HepG2 (cell line): ENCODE data around the gene MAP3K3. TPM values are rescaled to one million over a fixed set of nuclear protein-coding genes. Genes with fewer than 3 reads are reported as not detected.
A peak's percentile ranks its signal among the peaks of the same experiment; 100 is the strongest.

Experiments used
- ATAC-seq: fragments of 200-7000 bp; cut with Tn5 transposase; 3 replicates; pipeline ENCODE4 v1.9.1; 2020; ENCODE audit warnings: mild to moderate bottlenecking, moderate library complexity
- BruUV-seq: library from RNA; stranded (reverse); fragments of 400-500 nt; replicated peaks from 2 replicates; lab custom pipeline; 2021; lab: Mats Ljungman, UMichigan
- CTCF ChIA-PET: fragments of 300-600 bp; formaldehyde crosslinking; extraction: SDS; loops from one replicate; lab custom pipeline; 2021; ENCODE audit warnings: low total read pairs, inconsistent platforms, low intra/inter-chr PET ratio; lab: Yijun Ruan, JAX
- POLR2A ChIA-PET: fragments of 350-600 bp; sonication (Branson Sonifier 250); formaldehyde crosslinking; loops from one replicate; lab custom pipeline; 2020; ENCODE audit warnings: antibody characterized with exemption, inconsistent platforms; lab: Yijun Ruan, JAX
- DNase-seq: peaks from one replicate; pipeline ENCODE4 v3.0.0-alpha.2; 2015; ENCODE audit warnings: low spot score
- FAIRE-seq: peaks from 3 replicates; lab custom pipeline; 2011; peaks lifted over from hg19 to GRCh38; lab: Jason Lieb, UNC
- H2AFZ ChIP-seq: one replicate; pipeline ENCODE4 v1.6.1; 2011; ENCODE audit warnings: low read length, inconsistent platforms
- H3K27ac ChIP-seq: fragments of 300-600 bp; 3 replicates; pipeline ENCODE4 v1.8.0; 2011; ENCODE audit warnings: mixed run types, mild to moderate bottlenecking, mixed read lengths, low read length, inconsistent platforms; ENCODE audit not compliant: insufficient read depth; ENCODE audit errors: extremely low read length
- H3K27me3 ChIP-seq, 2 experiments: fragments of 200-600 bp in 1 of 2; 2 replicates in 1 of 2; 3 replicates in 1 of 2; pipeline versions ENCODE4 v1.6.0 to v1.8.0; 2011; ENCODE audit warnings: low read length in 2 of 2, mild to moderate bottlenecking in 2 of 2, moderate library complexity in 2 of 2, inconsistent platforms in 1 of 2; ENCODE audit not compliant: insufficient read depth in 2 of 2, control insufficient read depth in 1 of 2
- H3K36me3 ChIP-seq, 2 experiments: fragments of 200-600 bp in 1 of 2; replicated peaks in 1 of 2; 2 replicates in 1 of 2; 3 replicates in 1 of 2; pipeline versions ENCODE4 v1.5.1 to v1.8.0; 2011; ENCODE audit warnings: low read length in 2 of 2, inconsistent platforms in 1 of 2; ENCODE audit not compliant: insufficient read depth in 2 of 2, control insufficient read depth in 1 of 2
- H3K4me1 ChIP-seq: 2 replicates; pipeline ENCODE4 v1.5.1; 2012; ENCODE audit warnings: low read length, inconsistent platforms; ENCODE audit not compliant: insufficient read depth
- H3K4me2 ChIP-seq: 2 replicates; pipeline ENCODE4 v1.6.0; 2011; ENCODE audit warnings: low read depth, low read length, inconsistent platforms
- H3K4me3 ChIP-seq, 3 experiments: fragments of 200-600 bp in 1 of 3; sonication (generic), shearing (Covaris generic) in 1 of 3; replicated peaks in 1 of 3; 2 replicates each; pipeline ENCODE4 v1.5.1; 2011 to 2016; ENCODE audit warnings: low read length in 3 of 3, inconsistent platforms in 2 of 3, low read depth in 2 of 3, mild to moderate bottlenecking in 2 of 3, control low read depth in 1 of 3, mixed read lengths in 1 of 3; ENCODE audit not compliant: insufficient read depth in 1 of 3
- H3K79me2 ChIP-seq: one replicate; pipeline ENCODE4 v1.6.1; 2011; ENCODE audit warnings: low read length, inconsistent platforms; ENCODE audit not compliant: insufficient read depth
- H3K9ac ChIP-seq: 2 replicates; pipeline ENCODE4 v1.6.0; 2011; ENCODE audit warnings: mild to moderate bottlenecking, low read depth, low read length, inconsistent platforms; ENCODE audit not compliant: insufficient read depth
- H3K9me3 ChIP-seq: 2 replicates; pipeline ENCODE4 v1.5.1; 2012; ENCODE audit warnings: mild to moderate bottlenecking, low read length
- H4K20me1 ChIP-seq: 2 replicates; pipeline ENCODE4 v1.6.0; 2011; ENCODE audit warnings: inconsistent platforms, mild to moderate bottlenecking, low read length, moderate library complexity; ENCODE audit not compliant: insufficient read depth
- EP300 ChIP-seq, 3 experiments: sonication (generic) in 1 of 3; formaldehyde crosslinking in 1 of 3; IDR thresholded peaks; 2 replicates each; pipeline versions ENCODE4 v1.5.1 to v1.6.1; 2011 to 2020; ENCODE audit warnings: low read depth in 2 of 3, low read length in 2 of 3, borderline replicate concordance in 1 of 3, improper control_type of control experiment in 1 of 3, mild to moderate bottlenecking in 1 of 3, missing genetic modification reagents in 1 of 3, moderate library complexity in 1 of 3
- GZF1 ChIP-seq: sonication (generic); formaldehyde crosslinking; IDR thresholded peaks from 2 replicates; pipeline ENCODE4 v1.5.1; 2020; ENCODE audit warnings: mild to moderate bottlenecking, missing genetic modification reagents
- IKZF4 ChIP-seq: sonication (generic); formaldehyde crosslinking; IDR thresholded peaks from 2 replicates; pipeline ENCODE4 v1.5.1; 2020; ENCODE audit warnings: borderline replicate concordance, mild to moderate bottlenecking, low read depth, missing genetic modification reagents; ENCODE audit errors: not compliant biosample characterization
- MIER3 ChIP-seq: IDR thresholded peaks from 2 replicates; pipeline ENCODE4 v1.6.1; 2016; ENCODE audit warnings: missing compliant biosample characterization, borderline replicate concordance
- ZNF557 ChIP-seq: sonication (generic); formaldehyde crosslinking; IDR thresholded peaks from 2 replicates; pipeline ENCODE4 v1.4.0; 2020; ENCODE audit warnings: missing genetic modification reagents
- ZNF670 ChIP-seq: sonication (generic); formaldehyde crosslinking; IDR thresholded peaks from 2 replicates; pipeline ENCODE4 v1.8.0; 2022; ENCODE audit warnings: mild to moderate bottlenecking, missing genetic modification reagents, borderline replicate concordance
- ZNF747 ChIP-seq: sonication (generic); formaldehyde crosslinking; IDR thresholded peaks from 2 replicates; pipeline ENCODE4 v1.8.1; 2023; ENCODE audit warnings: missing genetic modification reagents, mild to moderate bottlenecking, borderline replicate concordance
- WGBS: methylation state at CpG from one replicate; pipeline ENCODE4 v1.1.6; 2017; ENCODE audit warnings: low lambda C conversion rate; 5-methylcytosine and 5-hydroxymethylcytosine counted together
- in situ Hi-C: cut with HindIII; loops from 2 replicates; pipeline ENCODE4 v1.10.0; 2017; ENCODE audit warnings: low pct_unique_long_range_greater_than_20kb; ENCODE audit not compliant: extremely low pct_ligation_motif_present
- intact Hi-C: fragments of 100-400 bp; cut with micrococcal nuclease; formaldehyde crosslinking; loops from one replicate; pipeline ENCODE4 v1.10.0; 2022; ENCODE audit not compliant: unreplicated experiment
- polyA plus RNA-seq, 8 experiments: library from polyadenylated mRNA; depleted of rRNA in 3 of 8; stranded (reverse) in 7 of 8; unstranded in 1 of 8; fragments of >200 nt; fragmentation: Illumina TruSeq in 4 of 8; extraction: Trizol in 4 of 8; gene quantifications; 2 replicates each; pipeline versions ENCODE4 v1.2.1 to v1.2.3, GENCODE V29; 2011 to 2016; ENCODE audit warnings: low read depth in 4 of 8, missing spikeins in 1 of 8, mixed read lengths in 1 of 8; ENCODE audit not compliant: insufficient read depth in 1 of 8
- total RNA-seq, 5 experiments: library from RNA; depleted of rRNA; stranded (reverse); fragments of >200 nt; fragmentation: Illumina TruSeq; extraction: Trizol; gene quantifications; 2 replicates each; pipeline ENCODE4 v1.2.3, GENCODE V29; 2016; ENCODE audit warnings: low read depth in 1 of 5
- TF ChIP-seq, protein P1 (sequence below), 2 experiments: sonication (generic) in 1 of 2; formaldehyde crosslinking in 1 of 2; IDR thresholded peaks; 2 replicates each; pipeline versions ENCODE4 v1.4.0 to v1.6.1; 2018 to 2020; ENCODE audit warnings: missing genetic modification reagents in 2 of 2, borderline replicate concordance in 1 of 2, low read depth in 1 of 2, mild to moderate bottlenecking in 1 of 2, missing biosample characterization in 1 of 2
- TF ChIP-seq, protein P2 (sequence below): sonication (generic); formaldehyde crosslinking; IDR thresholded peaks from 2 replicates; pipeline ENCODE4 v1.9.0; 2021; ENCODE audit warnings: missing genetic modification reagents, borderline replicate concordance

The MAP3K3 gene
- total and polyA plus RNA-seq, 2 of the 13 experiments (the other 11 are each of a cell fraction or from before 2014, with no cell fraction given), result 17.7 to 21.8 TPM

DNA sequence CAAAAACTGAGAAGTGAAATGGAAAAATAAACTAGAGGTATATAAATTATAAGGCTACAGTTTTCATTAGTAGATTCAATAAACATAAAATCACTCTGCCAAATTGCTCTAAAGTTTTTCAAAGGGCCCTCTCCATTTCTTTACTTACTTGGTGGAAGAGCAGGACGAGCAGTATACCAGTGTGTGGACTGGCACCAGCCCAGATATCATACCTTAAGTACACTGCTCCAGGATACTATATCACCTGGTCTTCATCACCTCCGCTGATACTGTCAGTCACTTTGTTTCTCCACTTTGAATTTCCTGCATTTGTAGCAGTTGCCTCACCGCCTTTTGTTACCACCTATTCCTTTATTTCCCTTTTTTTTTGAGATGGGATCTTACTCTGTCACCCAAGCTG lies 37.6 kb downstream of the MAP3K3 start:
- no peak for TF ChIP-seq IKZF4 (CRISPR knock-in tag)
- TF ChIP-seq, protein P1, sequence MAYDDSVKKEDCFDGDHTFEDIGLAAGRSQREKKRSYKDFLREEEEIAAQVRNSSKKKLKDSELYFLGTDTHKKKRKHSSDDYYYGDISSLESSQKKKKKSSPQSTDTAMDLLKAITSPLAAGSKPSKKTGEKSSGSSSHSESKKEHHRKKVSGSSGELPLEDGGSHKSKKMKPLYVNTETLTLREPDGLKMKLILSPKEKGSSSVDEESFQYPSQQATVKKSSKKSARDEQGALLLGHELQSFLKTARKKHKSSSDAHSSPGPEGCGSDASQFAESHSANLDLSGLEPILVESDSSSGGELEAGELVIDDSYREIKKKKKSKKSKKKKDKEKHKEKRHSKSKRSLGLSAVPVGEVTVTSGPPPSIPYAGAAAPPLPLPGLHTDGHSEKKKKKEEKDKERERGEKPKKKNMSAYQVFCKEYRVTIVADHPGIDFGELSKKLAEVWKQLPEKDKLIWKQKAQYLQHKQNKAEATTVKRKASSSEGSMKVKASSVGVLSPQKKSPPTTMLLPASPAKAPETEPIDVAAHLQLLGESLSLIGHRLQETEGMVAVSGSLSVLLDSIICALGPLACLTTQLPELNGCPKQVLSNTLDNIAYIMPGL (CRISPR knock-in tag; IDR thresholded peaks at IDR 0.05; ENCODE audit: borderline replicate concordance in 1 of 2, low read depth in 1 of 2), result no peak
- TF ChIP-seq MIER3 (CRISPR knock-in tag), result no peak
- TF ChIP-seq ZNF670, result no peak
- TF ChIP-seq ZNF747, result no peak
- TF ChIP-seq GZF1 (CRISPR knock-in tag), result no peak
- no peak for TF ChIP-seq ZNF557 (CRISPR knock-in tag)
- TF ChIP-seq EP300 (IDR thresholded peaks at IDR 0.05; ENCODE audit: low read depth in 2 of 2, low read length in 2 of 2), result no peak
- TF ChIP-seq EP300 (CRISPR knock-in tag; IDR thresholded peaks at IDR 0.05; ENCODE audit: borderline replicate concordance), result no peak
- TF ChIP-seq, protein P2, sequence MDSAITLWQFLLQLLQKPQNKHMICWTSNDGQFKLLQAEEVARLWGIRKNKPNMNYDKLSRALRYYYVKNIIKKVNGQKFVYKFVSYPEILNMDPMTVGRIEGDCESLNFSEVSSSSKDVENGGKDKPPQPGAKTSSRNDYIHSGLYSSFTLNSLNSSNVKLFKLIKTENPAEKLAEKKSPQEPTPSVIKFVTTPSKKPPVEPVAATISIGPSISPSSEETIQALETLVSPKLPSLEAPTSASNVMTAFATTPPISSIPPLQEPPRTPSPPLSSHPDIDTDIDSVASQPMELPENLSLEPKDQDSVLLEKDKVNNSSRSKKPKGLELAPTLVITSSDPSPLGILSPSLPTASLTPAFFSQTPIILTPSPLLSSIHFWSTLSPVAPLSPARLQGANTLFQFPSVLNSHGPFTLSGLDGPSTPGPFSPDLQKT (CRISPR knock-in tag), result no peak
- CTCF ChIA-PET, result no interaction called here
- 98% methylated on average over 3 of the region's 3 CpGs for WGBS
- Histone ChIP-seq H2AFZ (no peak overlapping the region), H3K4me2 (no peak overlapping the region), H3K4me3 (no peak overlapping the region), H3K9me3 (no peaks in the 10 kb centered on the region), H3K4me1 (no peaks in the 10 kb centered on the region), H3K36me3 (peaks cover 13 to 24% of the 10 kb centered on the region in 2 experiments), H3K27me3 (no peaks in the 10 kb centered on the region), H4K20me1 (no peaks in the 10 kb centered on the region), H3K27ac (no peak overlapping the region), H3K9ac (no peak overlapping the region), H3K79me2 (no peaks in the 10 kb centered on the region)
- intact Hi-C loops, result no loop called here
- no peak for ATAC-seq
- no peak for FAIRE-seq
- DNase-seq, result no peak
- TSS peak; percentile 32 for BruUV-seq
- in situ Hi-C loops, result no loop called here
- POLR2A ChIA-PET, result no interaction called here
